ENCODE measurements around the gene NEDD4L. TPM values are rescaled to one million over a fixed set of nuclear protein-coding genes. Genes with fewer than 3 reads are reported as not detected.

NEDD4L gene
- polyA plus RNA-seq, 1 of the 3 experiments (the other 2 are of a cell fraction) = 13.2 TPM

DNA sequence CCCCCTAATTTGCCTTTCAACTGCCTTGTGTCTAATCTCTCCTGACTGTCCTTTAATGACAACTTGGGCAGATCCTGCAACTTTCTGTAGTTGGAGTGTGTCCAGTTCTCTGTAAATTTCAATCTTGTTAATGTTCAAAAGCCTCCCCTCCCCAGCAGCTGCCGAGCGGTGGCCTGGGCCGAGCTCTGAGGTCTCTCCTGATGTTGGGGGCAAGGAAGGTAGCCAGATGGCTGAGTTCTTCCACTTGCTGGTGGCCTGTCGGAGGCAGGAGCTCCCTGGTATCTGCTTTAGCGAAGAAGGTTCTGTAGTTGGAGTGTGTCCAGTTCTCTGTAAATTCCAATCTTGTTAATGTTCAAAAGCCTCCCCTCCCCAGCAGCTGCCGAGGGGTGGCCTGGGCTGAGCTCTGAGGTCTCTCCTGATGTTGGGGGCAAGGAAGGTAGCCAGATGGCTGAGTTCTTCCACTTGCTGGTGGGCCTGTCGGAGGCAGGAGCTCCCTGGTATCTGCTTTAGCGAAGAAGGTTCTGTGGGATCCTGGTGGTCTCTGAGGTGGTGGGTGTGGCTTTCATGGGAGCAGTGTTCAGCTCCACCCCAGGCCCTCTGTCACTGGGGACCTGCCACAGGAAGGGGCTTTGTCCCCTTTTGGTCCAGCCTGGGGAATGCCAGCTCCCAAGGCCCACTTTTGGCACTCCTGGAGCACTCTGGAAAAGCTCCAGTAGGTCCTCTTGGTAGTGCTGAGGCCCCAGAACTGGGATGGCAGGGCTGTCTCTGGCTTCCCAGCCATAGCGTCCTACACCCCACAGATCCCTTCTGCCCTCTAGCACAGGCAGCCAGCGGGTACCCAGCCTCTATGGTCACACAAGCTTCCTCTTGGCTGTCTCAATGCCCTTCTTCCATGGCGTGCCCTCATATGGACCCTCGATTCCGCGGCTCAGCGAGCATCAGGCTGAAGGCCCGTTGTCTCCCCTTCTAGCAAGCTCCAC is 373.0 kb downstream of the NEDD4L start:
- H3K9me3 ChIP-seq = no peaks in the 10 kb centered on the region
- H3K4me2 ChIP-seq = 0 out of 2 replicates have a peak overlapping the region, but pooled peaks have one; percentile 12
- 0 out of 2 replicates have a peak, but pooled peaks have one; percentile 4 for TF ChIP-seq TCF12 (IDR thresholded peaks at IDR 0.05)
- peak; percentile 51 for TF ChIP-seq NFIC (IDR thresholded peaks at IDR 0.05; ENCODE audit: borderline replicate concordance)
- no peak for TF ChIP-seq FOSL2 (IDR thresholded peaks at IDR 0.05; ENCODE audit: borderline replicate concordance, low read depth)
- TF ChIP-seq RXRA (IDR thresholded peaks at IDR 0.05; ENCODE audit: borderline replicate concordance, low read depth) = no peak
- no peak for TF ChIP-seq MXI1 (IDR thresholded peaks at IDR 0.05; ENCODE audit: low read depth, low read length)
- no peak for TF ChIP-seq POLR2AphosphoS5 (IDR thresholded peaks at IDR 0.05; ENCODE audit: low read depth, low read length)
- no peak for TF ChIP-seq YY1 (IDR thresholded peaks at IDR 0.05; ENCODE audit: low read depth)
- H3K27me3 ChIP-seq (ENCODE audit: insufficient read depth) = no peaks in the 10 kb centered on the region
- no peaks in the 10 kb centered on the region for H3K79me2 ChIP-seq (ENCODE audit: insufficient read depth)
- 61% methylated on average over 13 of the region's 16 CpGs for WGBS (ENCODE audit: low lambda C conversion rate)
- no peak overlapping the region for H2AFZ ChIP-seq (ENCODE audit: low read depth)
- ChIA-PET CTCF (interaction anchor here (1.0 kb wide), 1 partner anchor 12 kb away, joined by 3 read pairs; no protein-coding TSS in a partner anchor), POLR2A (no interaction called here)
- H3K36me3 ChIP-seq (replicated peaks in 1 of 2; ENCODE audit: control insufficient read depth in 1 of 2, insufficient read depth in 2 of 2, low read length in 1 of 2) = no peaks in the 10 kb centered on the region
- no peak overlapping the region for H3K9ac ChIP-seq
- H3K27ac ChIP-seq (ENCODE audit: low read depth in 2 of 2, low read length in 1 of 2) = no peak overlapping the region
- no peak overlapping the region for H3K4me3 ChIP-seq (ENCODE audit: low read depth in 2 of 2, low read length in 1 of 2)
- no peaks in the 10 kb centered on the region; a peak in 2 of 4 replicates for H3K4me1 ChIP-seq (ENCODE audit: control insufficient read depth in 1 of 2, insufficient read depth in 2 of 2, low read depth in 1 of 2, low read length in 1 of 2)
- H4K20me1 ChIP-seq (ENCODE audit: insufficient read depth) = no peaks in the 10 kb centered on the region
- H3K9me2 ChIP-seq = no peaks in the 10 kb centered on the region
- H3F3A ChIP-seq (replicated peaks; ENCODE audit: insufficient read depth) = no peaks in the 10 kb centered on the region
- no peak for DNase-seq

DNA sequence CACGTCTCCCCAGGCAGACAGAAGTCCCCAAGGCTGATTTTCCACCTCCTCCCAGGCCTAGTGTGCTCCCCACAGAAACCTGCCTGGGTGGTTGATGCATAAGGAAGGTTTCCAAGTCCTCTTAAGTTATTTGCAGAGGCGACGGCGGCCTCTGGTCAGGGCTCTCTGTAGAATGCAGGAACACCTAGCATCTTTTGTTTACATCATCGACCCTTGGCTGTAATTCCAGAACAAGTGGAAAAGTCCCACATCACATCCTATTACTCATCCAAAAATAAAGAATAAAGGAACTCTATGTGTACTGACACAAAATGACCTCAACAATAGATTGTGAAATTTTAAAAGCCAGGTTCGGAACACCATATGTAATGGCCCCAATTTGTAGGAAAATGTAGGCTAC is 373.7 kb downstream of the NEDD4L start:
- WGBS (ENCODE audit: low lambda C conversion rate) = 69% methylated on average over 6 of the region's 6 CpGs
- Histone ChIP-seq H3K4me3 (ENCODE audit: low read depth in 2 of 2, low read length in 1 of 2) (no peak overlapping the region), H3K36me3 (replicated peaks in 1 of 2; ENCODE audit: control insufficient read depth in 1 of 2, insufficient read depth in 2 of 2, low read length in 1 of 2) (no peaks in the 10 kb centered on the region), H3K79me2 (ENCODE audit: insufficient read depth) (no peaks in the 10 kb centered on the region), H3F3A (replicated peaks; ENCODE audit: insufficient read depth) (no peaks in the 10 kb centered on the region), H3K4me2 (no peak overlapping the region), H3K9me3 (no peaks in the 10 kb centered on the region), H3K4me1 (ENCODE audit: control insufficient read depth in 1 of 2, insufficient read depth in 2 of 2, low read depth in 1 of 2, low read length in 1 of 2) (no peaks in the 10 kb centered on the region; a peak in 2 of 4 replicates), H3K27ac (ENCODE audit: low read depth in 2 of 2, low read length in 1 of 2) (no peak overlapping the region), H4K20me1 (ENCODE audit: insufficient read depth) (no peaks in the 10 kb centered on the region), H3K9ac (no peak overlapping the region), H3K27me3 (ENCODE audit: insufficient read depth) (no peaks in the 10 kb centered on the region), H3K9me2 (no peaks in the 10 kb centered on the region), H2AFZ (ENCODE audit: low read depth) (no peak overlapping the region)
- ChIA-PET POLR2A (no interaction called here), CTCF (interaction anchor here (1.0 kb wide), 1 partner anchor 11 kb away, joined by 3 read pairs; no protein-coding TSS in a partner anchor)
- TF ChIP-seq, protein P1, sequence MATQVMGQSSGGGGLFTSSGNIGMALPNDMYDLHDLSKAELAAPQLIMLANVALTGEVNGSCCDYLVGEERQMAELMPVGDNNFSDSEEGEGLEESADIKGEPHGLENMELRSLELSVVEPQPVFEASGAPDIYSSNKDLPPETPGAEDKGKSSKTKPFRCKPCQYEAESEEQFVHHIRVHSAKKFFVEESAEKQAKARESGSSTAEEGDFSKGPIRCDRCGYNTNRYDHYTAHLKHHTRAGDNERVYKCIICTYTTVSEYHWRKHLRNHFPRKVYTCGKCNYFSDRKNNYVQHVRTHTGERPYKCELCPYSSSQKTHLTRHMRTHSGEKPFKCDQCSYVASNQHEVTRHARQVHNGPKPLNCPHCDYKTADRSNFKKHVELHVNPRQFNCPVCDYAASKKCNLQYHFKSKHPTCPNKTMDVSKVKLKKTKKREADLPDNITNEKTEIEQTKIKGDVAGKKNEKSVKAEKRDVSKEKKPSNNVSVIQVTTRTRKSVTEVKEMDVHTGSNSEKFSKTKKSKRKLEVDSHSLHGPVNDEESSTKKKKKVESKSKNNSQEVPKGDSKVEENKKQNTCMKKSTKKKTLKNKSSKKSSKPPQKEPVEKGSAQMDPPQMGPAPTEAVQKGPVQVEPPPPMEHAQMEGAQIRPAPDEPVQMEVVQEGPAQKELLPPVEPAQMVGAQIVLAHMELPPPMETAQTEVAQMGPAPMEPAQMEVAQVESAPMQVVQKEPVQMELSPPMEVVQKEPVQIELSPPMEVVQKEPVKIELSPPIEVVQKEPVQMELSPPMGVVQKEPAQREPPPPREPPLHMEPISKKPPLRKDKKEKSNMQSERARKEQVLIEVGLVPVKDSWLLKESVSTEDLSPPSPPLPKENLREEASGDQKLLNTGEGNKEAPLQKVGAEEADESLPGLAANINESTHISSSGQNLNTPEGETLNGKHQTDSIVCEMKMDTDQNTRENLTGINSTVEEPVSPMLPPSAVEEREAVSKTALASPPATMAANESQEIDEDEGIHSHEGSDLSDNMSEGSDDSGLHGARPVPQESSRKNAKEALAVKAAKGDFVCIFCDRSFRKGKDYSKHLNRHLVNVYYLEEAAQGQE (IDR thresholded peaks at IDR 0.05; ENCODE audit: low read depth, low read length) = no peak
- no peak for TF ChIP-seq EP300 (IDR thresholded peaks at IDR 0.05; ENCODE audit: borderline replicate concordance in 1 of 2, low read depth in 1 of 2, low read length in 1 of 2)
- no peak for TF ChIP-seq YY1 (IDR thresholded peaks at IDR 0.05; ENCODE audit: low read depth)
- DNase-seq = no peak

Measured in SK-N-SH (cell line).